22Rv1 (cell line): ENCODE results near the gene ELF4.

Source experiments
- H3K27ac ChIP-seq: fragments of 450-650 bp; 2 replicates; pipeline ENCODE4 v1.5.1; 2017
- CTCF ChIP-seq: fragments of 450-650 bp; IDR thresholded peaks from 2 replicates; pipeline ENCODE4 v1.5.1; 2017; ENCODE audit warnings: mild to moderate bottlenecking
- ZFX ChIP-seq: fragments of 450-650 bp; IDR thresholded peaks from 2 replicates; pipeline ENCODE4 v1.6.1; 2017; ENCODE audit warnings: antibody characterized with exemption, borderline replicate concordance

Gene ELF4

GRCh38 chrX:130034178-130034577 lies 76.1 kb downstream of the ELF4 start:
- no peak overlapping the region for H3K27ac ChIP-seq
- TF ChIP-seq CTCF (no peak), ZFX (no peak)

DNA sequence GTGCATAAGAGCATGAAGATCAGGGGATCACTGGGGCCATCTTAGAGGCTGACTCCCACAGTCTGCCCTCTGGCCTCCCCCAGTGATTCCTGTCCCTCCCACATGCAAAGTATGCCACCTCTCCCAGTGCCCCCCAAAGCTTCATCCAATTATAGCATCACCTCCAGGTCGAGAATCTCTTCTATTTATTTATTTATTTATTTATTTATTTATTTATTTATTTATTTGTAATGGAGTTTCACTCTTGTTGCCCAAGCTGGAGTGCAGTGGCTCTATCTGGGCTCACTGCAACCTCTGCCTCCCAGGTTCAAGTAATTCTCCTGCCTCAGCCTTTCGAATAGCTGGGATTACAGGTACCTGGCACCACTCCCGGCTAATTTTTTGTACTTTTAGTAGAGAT lies 77.7 kb downstream of the ELF4 start:
- no peak for TF ChIP-seq CTCF
- TF ChIP-seq ZFX: no peak

GRCh38 chrX:130030826-130031225 lies 79.5 kb downstream of the ELF4 start:
- no peak overlapping the region for H3K27ac ChIP-seq
- no peak for TF ChIP-seq ZFX
- TF ChIP-seq CTCF: no peak

More for the DNA sequence above, 77.7 kb downstream of the ELF4 start:
- no peak overlapping the region for H3K27ac ChIP-seq

DNA sequence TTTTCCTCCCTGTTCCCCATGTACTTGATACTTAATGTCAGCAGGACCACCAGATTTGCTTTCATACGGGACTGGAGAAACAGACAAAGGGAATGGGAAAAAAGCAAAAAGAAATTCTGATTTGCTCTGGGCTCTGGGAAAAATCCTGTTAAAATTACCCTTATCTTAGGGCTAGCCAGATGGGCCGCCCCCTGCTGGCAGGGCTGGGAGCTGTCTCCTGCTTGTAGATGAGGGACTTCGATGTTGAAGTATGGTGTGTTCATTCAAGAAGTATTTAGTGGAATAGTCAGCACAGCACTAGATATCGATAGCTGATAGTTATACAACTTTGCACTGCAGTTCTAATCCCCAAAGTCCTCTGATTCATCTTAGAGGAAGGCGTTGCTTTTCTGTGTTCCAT lies 82.1 kb downstream of the ELF4 start:
- no peak for TF ChIP-seq ZFX
- TF ChIP-seq CTCF: peak; percentile 74
- no peak overlapping the region for H3K27ac ChIP-seq

DNA sequence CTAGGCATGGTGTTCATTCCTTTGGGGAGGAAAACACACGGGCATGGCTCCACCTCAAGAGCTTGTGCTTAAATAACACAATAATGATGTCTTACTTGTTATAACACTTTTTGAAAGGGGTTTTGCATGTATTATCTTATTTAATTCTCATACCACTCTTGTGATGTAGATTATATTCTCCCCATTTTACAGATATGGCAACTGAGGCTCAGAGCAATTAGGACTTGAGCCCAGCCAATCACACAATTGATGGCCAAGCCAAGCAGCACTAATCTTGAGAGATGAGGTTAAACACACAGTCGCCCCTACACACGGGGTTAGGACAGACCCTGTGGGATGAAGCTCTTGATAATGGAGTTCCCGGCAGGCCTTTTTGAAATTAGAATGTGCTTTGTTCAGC lies 82.7 kb downstream of the ELF4 start:
- TF ChIP-seq ZFX (no peak), CTCF (no peak)
- no peak overlapping the region for H3K27ac ChIP-seq

DNA sequence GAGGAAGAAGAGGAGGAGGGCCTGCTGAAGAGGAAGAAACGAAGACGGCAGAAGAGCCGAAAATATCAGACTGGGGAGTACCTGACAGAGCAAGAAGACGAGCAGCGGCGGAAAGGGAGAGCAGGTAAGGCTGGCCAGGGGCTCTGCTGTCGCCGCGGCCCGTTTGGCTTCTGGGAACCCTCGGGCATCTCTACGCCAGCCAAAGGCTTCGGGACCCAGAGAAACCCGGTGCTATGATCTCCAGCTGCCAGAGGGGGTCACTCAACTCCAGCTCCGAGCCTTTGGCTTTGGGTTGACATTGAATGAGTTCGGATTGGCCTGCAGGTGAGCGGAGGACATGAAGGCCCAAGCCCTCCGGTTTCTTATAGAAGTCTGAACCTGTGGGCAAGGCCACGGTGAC lies 85.0 kb downstream of the ELF4 start:
- TF ChIP-seq CTCF (no peak), ZFX (no peak)
- no peak overlapping the region for H3K27ac ChIP-seq

- H3K27ac ChIP-seq: no peak overlapping the region
- TF ChIP-seq ZFX (no peak), CTCF (no peak)
Observed at GRCh38 chrX:130024127-130024526, 86.2 kb downstream of the ELF4 start.
